DMS53 treated with DMSO at 0.1 percent for 48 hours (cell line): ENCODE results near the gene DNAJC4.

ENCODE experiments used
- DNase-seq: peaks from one replicate; lab custom pipeline; 2025; ENCODE audit not compliant: unreplicated experiment; lab: John Stamatoyannopoulos, UW

Gene DNAJC4

GRCh38 chr11:64208086-64208795, 22.1 kb upstream of the DNAJC4 start:
- DNase-seq: no peak

- DNase-seq: no peak
These were observed 21.4 kb upstream of the DNAJC4 start for GRCh38 chr11:64208796-64209562.

GRCh38 chr11:64209563-64209843, 20.8 kb upstream of the DNAJC4 start:
- DNase-seq: no peak

GRCh38 chr11:64210301-64211020, 19.9 kb upstream of the DNAJC4 start:
- no peak for DNase-seq

GRCh38 chr11:64211181-64211872, 19.0 kb upstream of the DNAJC4 start:
- no peak for DNase-seq

- no peak for DNase-seq
These were observed 13.5 kb upstream of the DNAJC4 start for GRCh38 chr11:64216879-64217278.

GRCh38 chr11:64218628-64219353, 11.6 kb upstream of the DNAJC4 start:
- no peak for DNase-seq

GRCh38 chr11:64219354-64219684, 11.0 kb upstream of the DNAJC4 start:
- DNase-seq: no peak

GRCh38 chr11:64219755-64220154, 10.6 kb upstream of the DNAJC4 start:
- no peak for DNase-seq

- no peak for DNase-seq
These were observed 10.1 kb upstream of the DNAJC4 start for GRCh38 chr11:64220271-64220670.

- no peak for DNase-seq
These were observed 9.6 kb upstream of the DNAJC4 start for GRCh38 chr11:64220798-64221197.

- DNase-seq: no peak
These were observed 7.7 kb upstream of the DNAJC4 start for GRCh38 chr11:64222651-64223000.

- DNase-seq: no peak
These were observed 7.2 kb upstream of the DNAJC4 start for GRCh38 chr11:64223001-64223651.

- DNase-seq: no peak
These were observed 6.0 kb upstream of the DNAJC4 start for GRCh38 chr11:64224151-64224890.

GRCh38 chr11:64224891-64225607, 5.3 kb upstream of the DNAJC4 start:
- no peak for DNase-seq

GRCh38 chr11:64225608-64226506, 4.5 kb upstream of the DNAJC4 start, which contains the start of the genes NUDT22 and TRPT1:
Gene NUDT22, plus strand, starts transcription at chr11:64226274. Its CDS starts 379 bp downstream, at chr11:64226653.
Gene TRPT1, minus strand, starts transcription at chr11:64226186. Its CDS starts 326 bp downstream, at chr11:64225860.
- peak; percentile 79 for DNase-seq

GRCh38 chr11:64226507-64227051, 3.8 kb upstream of the DNAJC4 start:
- DNase-seq: peak; percentile 41
